Endodermal cell (in vitro differentiated cells): ENCODE measurements around the gene AARS2. TPM values are rescaled to one million over a fixed set of nuclear protein-coding genes. Genes with fewer than 3 reads are reported as not detected.

ENCODE experiments used
- DNase-seq: peaks from one replicate; pipeline ENCODE4 v3.0.0-alpha.2; 2017
- H3K27ac ChIP-seq: 2 replicates; pipeline ENCODE4 v1.5.1; 2013; ENCODE audit warnings: mild to moderate bottlenecking, low read depth, low read length, moderate library complexity
- H3K27me3 ChIP-seq: 2 replicates; pipeline ENCODE4 v1.6.1; 2013; ENCODE audit warnings: mild to moderate bottlenecking, low read length, moderate library complexity; ENCODE audit not compliant: insufficient read depth, control insufficient read depth, poor library complexity, severe bottlenecking
- H3K36me3 ChIP-seq: 2 replicates; pipeline ENCODE4 v1.7.0; 2013; ENCODE audit warnings: mild to moderate bottlenecking, low read length, moderate library complexity; ENCODE audit not compliant: control insufficient read depth, insufficient read depth
- H3K4me1 ChIP-seq: one replicate; pipeline ENCODE4 v1.7.0; 2013; ENCODE audit warnings: low read length; ENCODE audit not compliant: control insufficient read depth, insufficient read depth
- H3K4me3 ChIP-seq: 2 replicates; pipeline ENCODE4 v1.5.1; 2013; ENCODE audit warnings: mild to moderate bottlenecking, low read length, moderate library complexity
- H3K9ac ChIP-seq: 2 replicates; pipeline ENCODE4 v1.6.1; 2013; ENCODE audit warnings: mild to moderate bottlenecking, low read length, moderate library complexity; ENCODE audit not compliant: poor library complexity, severe bottlenecking; ENCODE audit errors: extremely low read depth
- H3K9me3 ChIP-seq: 2 replicates; pipeline ENCODE4 v1.6.1; 2013; ENCODE audit warnings: mild to moderate bottlenecking, low read length, moderate library complexity; ENCODE audit not compliant: control insufficient read depth
- H3K27ac Mint-ChIP-seq: 2 replicates; pipeline ENCODE4 v1.8.0; 2020; ENCODE audit warnings: mixed read lengths
- H3K27me3 Mint-ChIP-seq: 2 replicates; pipeline ENCODE4 v1.8.0; 2021; ENCODE audit warnings: mild to moderate bottlenecking, mixed read lengths; ENCODE audit not compliant: insufficient read depth
- H3K36me3 Mint-ChIP-seq: 2 replicates; pipeline ENCODE4 v1.8.0; 2020; ENCODE audit warnings: low read depth, mixed read lengths
- H3K4me1 Mint-ChIP-seq: 2 replicates; pipeline ENCODE4 v1.8.0; 2020; ENCODE audit warnings: mixed read lengths
- H3K4me3 Mint-ChIP-seq: 2 replicates; pipeline ENCODE4 v1.8.0; 2020; ENCODE audit warnings: mild to moderate bottlenecking, moderate library complexity, mixed read lengths
- H3K9me3 Mint-ChIP-seq: 2 replicates; pipeline ENCODE4 v1.8.0; 2020; ENCODE audit warnings: mild to moderate bottlenecking, mixed read lengths
- WGBS, 2 experiments: methylation state at CpG; one replicate each; pipeline versions ENCODE4 v1.1.5 to v1.1.7; 2013; ENCODE audit warnings: missing lambda C conversion rate in 2 of 2, mixed read lengths in 1 of 2; ENCODE audit not compliant: insufficient coverage in 1 of 2, insufficient read length in 1 of 2; 5-methylcytosine and 5-hydroxymethylcytosine counted together
- total RNA-seq, 2 donors: library from RNA; stranded (reverse); fragmentation: NEBNext Ultra II Directional in 1 of 2; extraction: Animal tissue kit (Norgen Biotek cat#: 25700) in 1 of 2; gene quantifications; 2 replicates in 1 of 2; 3 replicates in 1 of 2; pipeline ENCODE4 v1.2.1, GENCODE V29; 2021
- TF ChIP-seq, protein P1 (sequence below): fragments of 200-600 bp; sonication (generic); conservative IDR thresholded peaks from 2 replicates; pipeline ENCODE4 v1.5.0; 2021; ENCODE audit warnings: antibody characterized with exemption, mild to moderate bottlenecking

The AARS2 gene
- total RNA-seq, 2 donors from 2014 or later, result 22.9 to 24.7 TPM

DNA sequence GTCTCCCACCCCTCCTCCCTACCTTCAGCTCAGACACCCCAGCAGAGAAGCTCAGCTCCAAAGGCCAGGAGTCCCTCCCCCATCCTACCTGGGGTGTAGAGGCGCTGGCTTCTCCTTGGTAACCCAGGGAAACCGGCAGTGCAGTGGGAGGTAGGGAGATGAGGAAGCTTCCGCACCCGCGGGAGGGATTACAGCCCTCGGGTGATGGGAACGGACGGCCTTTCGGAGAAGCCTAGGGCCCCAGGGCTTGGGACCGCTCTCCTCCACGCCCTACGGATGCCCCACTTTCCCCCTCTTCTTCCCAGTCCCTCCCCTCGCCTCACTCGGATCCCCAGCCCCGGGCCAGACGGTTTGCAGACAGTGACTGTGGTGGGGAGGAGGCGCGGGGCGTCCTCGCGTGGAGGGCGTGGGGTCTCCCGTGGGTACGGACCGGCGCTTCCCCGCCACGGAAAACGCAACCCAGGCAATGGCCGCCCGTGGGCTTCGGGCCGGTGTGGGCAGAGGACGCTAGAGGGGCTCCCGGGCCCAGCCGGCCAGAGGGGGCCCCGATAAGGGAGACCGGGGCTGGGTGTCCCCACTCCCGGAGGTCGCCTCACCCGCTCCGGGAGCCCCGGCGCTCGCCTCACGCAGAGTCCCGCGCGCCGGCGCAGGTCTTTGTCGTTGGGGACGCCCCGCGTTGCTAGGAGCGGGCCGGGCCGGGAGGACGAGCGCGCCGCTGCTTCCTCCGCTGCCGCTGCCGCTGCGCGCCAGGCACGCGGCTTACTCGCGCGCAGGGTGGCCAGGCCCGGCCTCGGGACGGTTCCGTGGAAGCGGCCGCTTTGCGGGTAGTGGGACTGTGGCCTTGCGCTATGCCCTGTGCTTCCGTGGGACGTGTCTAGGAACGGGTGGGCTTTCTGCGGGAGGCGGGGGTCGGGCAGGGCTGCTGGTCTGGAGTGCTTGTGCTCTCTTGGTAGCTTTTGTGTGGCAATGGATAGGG lies 15.8 kb downstream of the AARS2 start:
- DNase-seq, result peak; percentile 85
- 1% methylated on average over 23 to 86 of the region's 86 CpGs for WGBS, 2 experiments
- Histone ChIP-seq H3K27me3 (peaks cover 51% of the 10 kb centered on the region), H3K27ac (no peak overlapping the region), H3K36me3 (peaks cover 18% of the 10 kb centered on the region), H3K4me3 (peak overlapping the region; percentile 81), H3K9ac (no peak overlapping the region), H3K4me1 (no peaks in the 10 kb centered on the region), H3K9me3 (no peaks in the 10 kb centered on the region)
- TF ChIP-seq, protein P1, sequence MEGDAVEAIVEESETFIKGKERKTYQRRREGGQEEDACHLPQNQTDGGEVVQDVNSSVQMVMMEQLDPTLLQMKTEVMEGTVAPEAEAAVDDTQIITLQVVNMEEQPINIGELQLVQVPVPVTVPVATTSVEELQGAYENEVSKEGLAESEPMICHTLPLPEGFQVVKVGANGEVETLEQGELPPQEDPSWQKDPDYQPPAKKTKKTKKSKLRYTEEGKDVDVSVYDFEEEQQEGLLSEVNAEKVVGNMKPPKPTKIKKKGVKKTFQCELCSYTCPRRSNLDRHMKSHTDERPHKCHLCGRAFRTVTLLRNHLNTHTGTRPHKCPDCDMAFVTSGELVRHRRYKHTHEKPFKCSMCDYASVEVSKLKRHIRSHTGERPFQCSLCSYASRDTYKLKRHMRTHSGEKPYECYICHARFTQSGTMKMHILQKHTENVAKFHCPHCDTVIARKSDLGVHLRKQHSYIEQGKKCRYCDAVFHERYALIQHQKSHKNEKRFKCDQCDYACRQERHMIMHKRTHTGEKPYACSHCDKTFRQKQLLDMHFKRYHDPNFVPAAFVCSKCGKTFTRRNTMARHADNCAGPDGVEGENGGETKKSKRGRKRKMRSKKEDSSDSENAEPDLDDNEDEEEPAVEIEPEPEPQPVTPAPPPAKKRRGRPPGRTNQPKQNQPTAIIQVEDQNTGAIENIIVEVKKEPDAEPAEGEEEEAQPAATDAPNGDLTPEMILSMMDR, result no peak
- Mint-ChIP-seq H3K36me3 (peaks cover 31% of the 10 kb centered on the region), H3K27ac (no peak overlapping the region), H3K9me3 (no peaks in the 10 kb centered on the region), H3K4me1 (peaks cover 6% of the 10 kb centered on the region), H3K4me3 (peak overlapping the region; percentile 60), H3K27me3 (peaks cover 61% of the 10 kb centered on the region)

DNA sequence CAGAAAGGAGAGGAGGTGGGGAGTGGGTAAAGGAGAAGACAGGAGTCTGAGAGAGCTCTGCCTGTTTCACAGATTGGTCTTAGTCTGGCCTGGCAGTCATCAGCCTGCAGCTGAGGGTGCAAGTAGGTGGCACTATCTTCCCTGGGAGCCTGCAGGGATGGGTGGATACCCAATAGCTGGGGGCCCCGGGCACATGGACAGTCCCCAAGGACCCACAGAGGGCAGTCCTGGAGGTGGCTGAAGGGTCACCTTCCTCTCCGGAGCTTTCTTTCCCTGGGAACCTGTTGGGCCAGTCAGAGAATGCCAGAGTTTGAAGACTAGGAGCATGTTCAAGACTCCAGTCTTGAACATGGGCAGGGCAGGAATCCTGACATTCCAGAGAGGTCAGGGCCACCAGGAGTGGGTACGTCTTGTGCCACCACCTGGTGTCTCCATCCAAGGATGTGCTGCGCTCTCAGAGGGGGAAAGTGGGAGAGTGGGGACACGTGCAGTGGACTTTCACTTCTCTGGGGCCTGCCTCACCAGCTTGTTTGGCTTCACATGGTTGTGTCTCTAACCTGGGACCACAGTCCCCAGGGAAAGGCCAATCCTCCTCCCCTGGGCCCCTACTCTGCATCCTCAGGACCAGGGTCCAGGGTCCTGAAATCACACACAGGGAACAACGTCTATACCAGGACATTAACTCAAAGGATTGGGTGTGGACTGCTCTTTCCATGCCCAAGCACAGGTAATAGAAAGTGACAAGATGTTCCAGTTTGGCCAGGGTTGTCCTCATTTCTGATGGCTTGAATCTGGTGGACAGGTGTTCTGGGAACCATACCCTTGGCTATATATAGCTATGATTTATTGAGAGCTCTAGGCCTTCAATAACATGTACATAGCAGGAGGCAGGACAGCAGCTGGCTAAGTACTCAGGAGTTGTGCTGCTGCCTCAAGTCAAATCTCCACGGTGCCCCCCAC lies 18.0 kb downstream of the AARS2 start:
- no peak overlapping the region for H3K27ac ChIP-seq
- H3K4me3 Mint-ChIP-seq, result no peak overlapping the region
- peaks cover 6% of the 10 kb centered on the region for H3K4me1 Mint-ChIP-seq
- peaks cover 74% of the 10 kb centered on the region for H3K27me3 ChIP-seq
- DNase-seq, result no peak
- TF ChIP-seq, protein P1, result no peak
- no peaks in the 10 kb centered on the region for H3K9me3 ChIP-seq
- H3K4me1 ChIP-seq, result no peaks in the 10 kb centered on the region
- no peak overlapping the region for H3K27ac Mint-ChIP-seq
- no peaks in the 10 kb centered on the region for H3K9me3 Mint-ChIP-seq
- H3K27me3 Mint-ChIP-seq, result peaks cover 77% of the 10 kb centered on the region
- WGBS, 2 experiments, result 76 to 84% methylated on average over 7 of the region's 7 CpGs
- H3K9ac ChIP-seq, result no peak overlapping the region
- H3K36me3 ChIP-seq, result peaks cover 4% of the 10 kb centered on the region
- H3K36me3 Mint-ChIP-seq, result peaks cover 8% of the 10 kb centered on the region
- H3K4me3 ChIP-seq, result no peak overlapping the region

DNA sequence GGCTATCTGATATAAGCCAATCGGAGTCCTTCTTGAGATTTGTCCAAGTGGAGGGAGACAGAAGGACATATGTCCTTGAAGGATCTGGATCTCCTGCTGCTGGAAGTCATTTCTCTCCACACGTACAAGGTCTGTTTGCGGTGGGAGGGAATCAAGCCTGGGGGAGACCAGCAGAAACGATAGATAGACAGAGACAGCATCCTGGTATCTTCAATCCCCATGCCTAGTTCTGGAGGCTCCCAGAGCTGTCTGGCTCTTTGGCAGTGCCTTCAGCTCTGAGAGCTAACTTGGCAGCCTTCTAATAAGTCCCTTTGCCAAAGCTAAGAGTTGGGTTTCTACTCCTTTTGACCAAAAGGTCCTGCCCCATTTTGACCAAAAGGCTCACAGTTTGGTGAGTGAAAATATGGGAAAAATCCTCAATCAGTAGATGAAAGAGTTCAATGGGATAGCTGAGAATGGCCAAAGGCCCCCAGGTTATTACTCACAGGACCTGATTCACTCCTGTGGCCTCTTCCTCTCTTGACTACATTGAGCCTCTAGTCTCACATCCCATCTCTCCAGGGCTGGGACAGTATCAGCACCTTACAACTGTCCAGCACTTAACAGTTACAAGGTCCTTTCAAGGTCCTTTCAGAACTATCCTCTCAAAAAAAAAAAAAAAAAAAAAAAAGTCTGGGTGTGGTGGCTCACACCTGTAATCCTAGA lies 20.3 kb downstream of the AARS2 start:
- no peak overlapping the region for H3K9ac ChIP-seq
- no peaks in the 10 kb centered on the region for H3K9me3 ChIP-seq
- H3K27ac ChIP-seq, result no peak overlapping the region
- no peak overlapping the region for H3K4me3 ChIP-seq
- 83 to 95% methylated on average over 4 of the region's 4 CpGs for WGBS, 2 experiments
- TF ChIP-seq, protein P1, result no peak
- H3K9me3 Mint-ChIP-seq, result no peaks in the 10 kb centered on the region
- no peak overlapping the region for H3K4me3 Mint-ChIP-seq
- no peaks in the 10 kb centered on the region for H3K4me1 ChIP-seq
- peaks cover 5% of the 10 kb centered on the region for H3K4me1 Mint-ChIP-seq
- H3K36me3 Mint-ChIP-seq, result no peaks in the 10 kb centered on the region
- H3K27me3 Mint-ChIP-seq, result peaks cover 79% of the 10 kb centered on the region
- H3K36me3 ChIP-seq, result no peaks in the 10 kb centered on the region
- no peak for DNase-seq
- no peak overlapping the region for H3K27ac Mint-ChIP-seq
- peaks cover 86% of the 10 kb centered on the region for H3K27me3 ChIP-seq
